Tibial artery (tissue), 4 donors: ENCODE measurements around the gene RAI2.
"Not testable (repeated sequence)": the region's sequence is repeated elsewhere in the genome, so short reads cannot be mapped to it uniquely, and the experiment has no call there.

Experiments used
- DNase-seq, 2 donors: peaks; one replicate each; pipeline ENCODE4 v3.0.0-alpha.2; 2019
- H3K27ac ChIP-seq, 2 donors: fragments of 200-600 bp; sonication (generic) in 1 of 2; 1 replicate in 1 of 2; 2 replicates in 1 of 2; pipeline ENCODE4 v1.5.1; 2018 to 2019; ENCODE audit warnings: mild to moderate bottlenecking in 1 of 2
- H3K27me3 ChIP-seq, 2 donors: fragments of 200-600 bp; sonication (generic) in 1 of 2; one replicate each; pipeline versions ENCODE4 v1.5.1 to v1.6.0; 2016 to 2019
- H3K36me3 ChIP-seq, 3 donors: fragments of 200-600 bp; sonication (generic) in 2 of 3; one replicate each; pipeline ENCODE4 v1.5.1; 2016 to 2019; ENCODE audit warnings: mild to moderate bottlenecking in 2 of 3
- H3K4me1 ChIP-seq, 4 donors: fragments of 200-600 bp; sonication (generic) in 2 of 4; 1 replicate in 3 of 4; 2 replicates in 1 of 4; pipeline ENCODE4 v1.5.1; 2016 to 2019
- H3K4me3 ChIP-seq, 2 donors: fragments of 200-600 bp; sonication (generic) in 1 of 2; 1 replicate in 1 of 2; 2 replicates in 1 of 2; pipeline ENCODE4 v1.5.1; 2018 to 2019; ENCODE audit warnings: mild to moderate bottlenecking in 2 of 2
- H3K9me3 ChIP-seq, 3 donors: fragments of 200-600 bp; sonication (generic) in 1 of 3; one replicate each; pipeline ENCODE4 v1.5.1; 2016 to 2019
- CTCF ChIP-seq, 2 experiments: fragments of 200-600 bp in 1 of 2; fragments of 450-650 bp in 1 of 2; IDR thresholded peaks; one replicate each; pipeline ENCODE4 v1.5.1; 2017 to 2019; ENCODE audit warnings: antibody characterized with exemption in 2 of 2, mild to moderate bottlenecking in 1 of 2, moderate library complexity in 1 of 2
- intact Hi-C: fragments of 100-400 bp; cut with DNase I; formaldehyde crosslinking; loops from one replicate; pipeline ENCODE4 v1.15.0; 2023; ENCODE audit warnings: low total_unique reads

RAI2 gene

GRCh38 chrX:17788956-17789562 is 72.0 kb downstream of the RAI2 start:
- intact Hi-C loops, result no loop called here
- DNase-seq, result no peak
- no peaks in the 10 kb centered on the region for H3K9me3 ChIP-seq

GRCh38 chrX:17788439-17788838 is 72.7 kb downstream of the RAI2 start:
- no peak for DNase-seq
- H3K27ac ChIP-seq, result no peak overlapping the region
- intact Hi-C loops, result no loop called here
- H3K4me3 ChIP-seq, result no peak overlapping the region
- no peaks in the 10 kb centered on the region for H3K27me3 ChIP-seq
- no peaks in the 10 kb centered on the region for H3K9me3 ChIP-seq
- H3K36me3 ChIP-seq, result no peaks in the 10 kb centered on the region
- peak; percentile 67 to 68 for TF ChIP-seq CTCF (IDR thresholded peaks at IDR 0.05)
- H3K4me1 ChIP-seq, result no peaks in the 10 kb centered on the region

More at GRCh38 chrX:17788956-17789562, 72.0 kb downstream of the RAI2 start:
- TF ChIP-seq CTCF (IDR thresholded peaks at IDR 0.05), result no peak
- H3K4me1 ChIP-seq, result no peaks in the 10 kb centered on the region
- H3K4me3 ChIP-seq, result no peak overlapping the region
- H3K27me3 ChIP-seq, result no peaks in the 10 kb centered on the region
- no peaks in the 10 kb centered on the region for H3K36me3 ChIP-seq
- H3K27ac ChIP-seq, result no peak overlapping the region

GRCh38 chrX:17787557-17787956 is 73.5 kb downstream of the RAI2 start:
- H3K36me3 ChIP-seq, result no peaks in the 10 kb centered on the region
- DNase-seq, result no peak
- H3K27ac ChIP-seq, result no peak overlapping the region
- H3K4me3 ChIP-seq, result no peak overlapping the region
- no peak for TF ChIP-seq CTCF (IDR thresholded peaks at IDR 0.05)
- no peaks in the 10 kb centered on the region for H3K4me1 ChIP-seq
- H3K9me3 ChIP-seq, result no peaks in the 10 kb centered on the region
- intact Hi-C loops, result no loop called here
- H3K27me3 ChIP-seq, result no peaks in the 10 kb centered on the region

- H3K4me1 ChIP-seq, H3K27me3 ChIP-seq, DNase-seq, H3K36me3 ChIP-seq, intact Hi-C loops, H3K9me3 ChIP-seq, H3K27ac ChIP-seq, H3K4me3 ChIP-seq: not testable (repeated sequence)
Observed at GRCh38 chrX:17786554-17787347, 74.3 kb downstream of the RAI2 start.

GRCh38 chrX:17779434-17779833 is 81.7 kb downstream of the RAI2 start:
- Histone ChIP-seq H3K27me3 (no peaks in the 10 kb centered on the region), H3K27ac (no peak overlapping the region), H3K9me3 (no peaks in the 10 kb centered on the region), H3K36me3 (no peaks in the 10 kb centered on the region), H3K4me1 (no peaks in the 10 kb centered on the region), H3K4me3 (no peak overlapping the region)
- intact Hi-C loops, result no loop called here
- DNase-seq, result no peak
- no peak for TF ChIP-seq CTCF (IDR thresholded peaks at IDR 0.05)

GRCh38 chrX:17778997-17779396 is 82.1 kb downstream of the RAI2 start:
- Histone ChIP-seq H3K27me3 (no peaks in the 10 kb centered on the region), H3K27ac (no peak overlapping the region), H3K4me1 (no peaks in the 10 kb centered on the region), H3K4me3 (no peak overlapping the region), H3K9me3 (no peaks in the 10 kb centered on the region), H3K36me3 (no peaks in the 10 kb centered on the region)
- no peak for TF ChIP-seq CTCF (IDR thresholded peaks at IDR 0.05)
- intact Hi-C loops, result no loop called here
- no peak for DNase-seq
